Measurements from ENCODE around the gene TNFRSF1B. TPM values are rescaled to one million over a fixed set of nuclear protein-coding genes. Genes with fewer than 3 reads are reported as not detected.
A peak's percentile ranks its signal among the peaks of the same experiment; 100 is the strongest.

TNFRSF1B gene
- total and polyA plus RNA-seq, 9 of the 15 experiments (the other 6 are each of a cell fraction or from before 2014, with no cell fraction given): 8.8 to 91.3 (median 36.0) TPM

GRCh38 chr1:12209495-12209832 lies 42.7 kb downstream of the TNFRSF1B start:
- ATAC-seq: no peak; the same call in 2 of the 3 replicates
- TF ChIP-seq, protein P1, sequence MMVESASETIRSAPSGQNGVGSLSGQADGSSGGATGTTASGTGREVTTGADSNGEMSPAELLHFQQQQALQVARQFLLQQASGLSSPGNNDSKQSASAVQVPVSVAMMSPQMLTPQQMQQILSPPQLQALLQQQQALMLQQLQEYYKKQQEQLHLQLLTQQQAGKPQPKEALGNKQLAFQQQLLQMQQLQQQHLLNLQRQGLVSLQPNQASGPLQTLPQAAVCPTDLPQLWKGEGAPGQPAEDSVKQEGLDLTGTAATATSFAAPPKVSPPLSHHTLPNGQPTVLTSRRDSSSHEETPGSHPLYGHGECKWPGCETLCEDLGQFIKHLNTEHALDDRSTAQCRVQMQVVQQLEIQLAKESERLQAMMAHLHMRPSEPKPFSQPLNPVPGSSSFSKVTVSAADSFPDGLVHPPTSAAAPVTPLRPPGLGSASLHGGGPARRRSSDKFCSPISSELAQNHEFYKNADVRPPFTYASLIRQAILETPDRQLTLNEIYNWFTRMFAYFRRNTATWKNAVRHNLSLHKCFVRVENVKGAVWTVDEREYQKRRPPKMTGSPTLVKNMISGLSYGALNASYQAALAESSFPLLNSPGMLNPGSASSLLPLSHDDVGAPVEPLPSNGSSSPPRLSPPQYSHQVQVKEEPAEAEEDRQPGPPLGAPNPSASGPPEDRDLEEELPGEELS (CRISPR knock-in tag; IDR thresholded peaks at IDR 0.05; ENCODE audit: borderline replicate concordance): 0 out of 2 replicates have a peak, but pooled peaks have one; percentile 31
- TF ChIP-seq ZNF76 (CRISPR knock-in tag; IDR thresholded peaks at IDR 0.05; ENCODE audit: borderline replicate concordance) (no peak), TEAD4 (IDR thresholded peaks at IDR 0.05; ENCODE audit: low read length) (0 out of 2 replicates have a peak, but pooled peaks have one; percentile 3), TEAD4 (CRISPR knock-in tag; IDR thresholded peaks at IDR 0.05; ENCODE audit: borderline replicate concordance) (no peak), NR2C1 (IDR thresholded peaks at IDR 0.05) (peak; percentile 56), NR2C1 (tag; IDR thresholded peaks at IDR 0.05) (peak; percentile 60)
- 0 out of 4 replicates have a peak overlapping the region, but pooled peaks of 1 of the 2 experiments have one; percentile 20 for H3K9ac ChIP-seq (ENCODE audit: insufficient read depth in 1 of 2, low read depth in 2 of 2, low read length in 2 of 2)
- FAIRE-seq: no peak
- H3K4me1 ChIP-seq (replicated peaks in 1 of 2; ENCODE audit: control insufficient read depth in 2 of 2, insufficient read depth in 2 of 2, low read length in 2 of 2): peaks cover 2 to 12% of the 10 kb centered on the region in 2 experiments; a peak in 2 of 5 replicates
- H3K9me3 ChIP-seq (replicated peaks; ENCODE audit: control insufficient read depth, insufficient read depth, low read depth, low read length): 0 out of 2 replicates have a peak, but pooled peaks cover under 1% of the 10 kb centered on the region
- H3K4me2 ChIP-seq (ENCODE audit: insufficient read depth, low read length): no peak overlapping the region
- BruUV-seq (replicated peaks): no TSS peak
- no peaks in the 10 kb centered on the region for H3K9me1 ChIP-seq (ENCODE audit: control insufficient read depth, insufficient read depth, low read length)
- 31% methylated on average over 3 of the region's 3 CpGs for WGBS (ENCODE audit: insufficient coverage, low coverage, missing lambda C conversion rate)
- H4K20me1 ChIP-seq (replicated peaks; ENCODE audit: control insufficient read depth, insufficient read depth, low read length): 0 out of 2 replicates have a peak, but pooled peaks cover 3% of the 10 kb centered on the region
- intact Hi-C loops (cut with micrococcal nuclease): loop anchor here (1.0 to 5.0 kb wide), 3 partner anchors 47 to 85 kb away; no protein-coding TSS in a partner anchor
- H3K79me2 ChIP-seq (ENCODE audit: control insufficient read depth, insufficient read depth, low read length): no peaks in the 10 kb centered on the region
- CTCF ChIA-PET (ENCODE audit: low intra/inter-chr PET ratio): interaction anchor here (2.3 to 7.6 kb wide), 2 partner anchors 84 to 91 kb away, joined by 33 to 195 read pairs; no protein-coding TSS in a partner anchor
- DNase-seq (ENCODE audit: extremely low read depth in 1 of 4, low spot score in 3 of 4): no peak
- in situ Hi-C loops (cut with MboI): no loop called here
- no peaks in the 10 kb centered on the region for H3K27me3 ChIP-seq (ENCODE audit: control insufficient read depth in 2 of 2, insufficient read depth in 2 of 2, low read length in 2 of 2)
- H2AFZ ChIP-seq (ENCODE audit: low read depth, low read length): no peak overlapping the region
- H3K4me3 ChIP-seq: no peak overlapping the region
- H3K27ac ChIP-seq (ENCODE audit: extremely low read depth, low read depth, low read length): no peak overlapping the region
- peaks cover 12% of the 10 kb centered on the region; the same call in 2 of the 3 replicates for H3K36me3 ChIP-seq (ENCODE audit: control insufficient read depth, insufficient read depth, low read length)
- POLR2A ChIA-PET: interaction anchor here (0.6 to 3.5 kb wide), 3 partner anchors 9 to 84 kb away, joined by 3 to 13 read pairs (median 3); no protein-coding TSS in a partner anchor
